Bronchial epithelial cell (primary cell): ENCODE measurements around the gene MAN1C1. TPM values are rescaled to one million over a fixed set of nuclear protein-coding genes. Genes with fewer than 3 reads are reported as not detected.

Experiments used
- DNase-seq: peaks from one replicate; pipeline ENCODE4 v3.0.0-alpha.2; 2010; ENCODE audit warnings: low read depth
- FAIRE-seq: peaks from 2 replicates; lab custom pipeline; 2011; peaks lifted over from hg19 to GRCh38; lab: Jason Lieb, UNC
- H3K27me3 ChIP-seq: 2 replicates; pipeline ENCODE4 v1.5.1; 2011; ENCODE audit warnings: low read length; ENCODE audit not compliant: control insufficient read depth, insufficient read depth
- H3K36me3 ChIP-seq: 2 replicates; pipeline ENCODE4 v1.5.1; 2011; ENCODE audit warnings: low read length; ENCODE audit not compliant: control insufficient read depth, insufficient read depth
- H3K4me3 ChIP-seq: 2 replicates; pipeline ENCODE4 v1.5.1; 2011; ENCODE audit warnings: mild to moderate bottlenecking, low read depth, low read length, control low read depth
- CTCF ChIP-seq: IDR thresholded peaks from 2 replicates; pipeline ENCODE4 v1.5.1; 2011; ENCODE audit warnings: mild to moderate bottlenecking, moderate library complexity, low read length, control low read depth, inconsistent platforms; ENCODE audit not compliant: insufficient read depth, severe bottlenecking
- total RNA-seq: library from RNA; depleted of rRNA; stranded (reverse); fragments of >200 nt; gene quantifications from 2 replicates; pipeline ENCODE4 v1.2.1, GENCODE V29; 2014

The MAN1C1 gene
- total RNA-seq, 1 donor from 2014 or later: under 0.01 TPM

- Histone ChIP-seq H3K4me3 (no peak overlapping the region), H3K27me3 (no peaks in the 10 kb centered on the region), H3K36me3 (peaks cover 20% of the 10 kb centered on the region)
- FAIRE-seq (peak; percentile 18), DNase-seq (no peak)
- TF ChIP-seq CTCF: no peak
These were observed 209.0 kb downstream of the MAN1C1 start for GRCh38 chr1:25825605-25826004.

GRCh38 chr1:25826571-25826970 is 210.0 kb downstream of the MAN1C1 start:
- TF ChIP-seq CTCF: no peak
- H3K4me3 ChIP-seq: no peak overlapping the region
- no peaks in the 10 kb centered on the region for H3K27me3 ChIP-seq
- DNase-seq (no peak), FAIRE-seq (no peak)
- peaks cover 24% of the 10 kb centered on the region for H3K36me3 ChIP-seq

GRCh38 chr1:25828491-25828890 is 211.9 kb downstream of the MAN1C1 start:
- no peak for TF ChIP-seq CTCF
- DNase-seq (no peak), FAIRE-seq (no peak)
- Histone ChIP-seq H3K36me3 (peaks cover 25% of the 10 kb centered on the region), H3K27me3 (no peaks in the 10 kb centered on the region), H3K4me3 (no peak overlapping the region)

GRCh38 chr1:25829046-25829445 is 212.5 kb downstream of the MAN1C1 start:
- DNase-seq: no peak
- no peak for FAIRE-seq
- no peak for TF ChIP-seq CTCF
- H3K36me3 ChIP-seq: peaks cover 25% of the 10 kb centered on the region
- H3K27me3 ChIP-seq: no peaks in the 10 kb centered on the region
- no peak overlapping the region for H3K4me3 ChIP-seq

GRCh38 chr1:25831569-25832196 is 215.1 kb downstream of the MAN1C1 start:
- DNase-seq: no peak
- H3K4me3 ChIP-seq: no peak overlapping the region
- peaks cover 18% of the 10 kb centered on the region for H3K36me3 ChIP-seq
- H3K27me3 ChIP-seq: no peaks in the 10 kb centered on the region
- peak; percentile 60 for FAIRE-seq
- TF ChIP-seq CTCF: no peak
